ENCODE data around the gene ADCY1.

- no peak for TF ChIP-seq CTCF (IDR thresholded peaks at IDR 0.05)
- TF ChIP-seq POLR2A (IDR thresholded peaks at IDR 0.05), result no peak
These were observed 108.2 kb downstream of the ADCY1 start for GRCh38 chr7:45682358-45682735.
